ENCODE results near the gene PRIM2.
"Not testable (repeated sequence)": the region's sequence is repeated elsewhere in the genome, so short reads cannot be mapped to it uniquely, and the experiment has no call there.

The PRIM2 gene

GRCh38 chr6:57324538-57324937 lies 7.1 kb downstream of the PRIM2 start:
- H3K4me1 Mint-ChIP-seq, result peaks cover 27% of the 10 kb centered on the region
- H3K36me3 Mint-ChIP-seq, result peaks cover 38% of the 10 kb centered on the region
- no peak overlapping the region for H3K27ac Mint-ChIP-seq
- peaks cover 7% of the 10 kb centered on the region for H3K9me3 Mint-ChIP-seq
- no peaks in the 10 kb centered on the region for H3K27me3 Mint-ChIP-seq
- H3K4me3 Mint-ChIP-seq, result no peak overlapping the region

GRCh38 chr6:57327311-57327710 lies 9.9 kb downstream of the PRIM2 start:
- Mint-ChIP-seq H3K9me3 (peaks cover 11% of the 10 kb centered on the region), H3K4me3 (no peak overlapping the region), H3K36me3 (peaks cover 48% of the 10 kb centered on the region), H3K4me1 (peaks cover 15% of the 10 kb centered on the region), H3K27ac (no peak overlapping the region), H3K27me3 (no peaks in the 10 kb centered on the region)

- H3K36me3 Mint-ChIP-seq, result peaks cover 50% of the 10 kb centered on the region
Observed at GRCh38 chr6:57328074-57328473, 10.6 kb downstream of the PRIM2 start.

GRCh38 chr6:57329933-57330332 lies 12.5 kb downstream of the PRIM2 start:
- H3K4me3 Mint-ChIP-seq, result no peak overlapping the region
- no peak overlapping the region for H3K27ac Mint-ChIP-seq
- peaks cover 10% of the 10 kb centered on the region for H3K4me1 Mint-ChIP-seq
- peaks cover 11% of the 10 kb centered on the region for H3K9me3 Mint-ChIP-seq
- H3K36me3 Mint-ChIP-seq, result peaks cover 64% of the 10 kb centered on the region
- no peaks in the 10 kb centered on the region for H3K27me3 Mint-ChIP-seq

More at GRCh38 chr6:57328074-57328473, 10.6 kb downstream of the PRIM2 start:
- no peak overlapping the region for H3K27ac Mint-ChIP-seq
- H3K9me3 Mint-ChIP-seq, result peaks cover 11% of the 10 kb centered on the region
- no peak overlapping the region for H3K4me3 Mint-ChIP-seq
- no peaks in the 10 kb centered on the region for H3K27me3 Mint-ChIP-seq
- peaks cover 13% of the 10 kb centered on the region for H3K4me1 Mint-ChIP-seq

- Mint-ChIP-seq H3K36me3 (peaks cover 4% of the 10 kb centered on the region), H3K27me3 (no peaks in the 10 kb centered on the region), H3K4me1 (peaks cover 9% of the 10 kb centered on the region), H3K27ac (no peak overlapping the region), H3K4me3 (no peak overlapping the region), H3K9me3 (no peaks in the 10 kb centered on the region)
Observed at GRCh38 chr6:57342148-57342669, 24.8 kb downstream of the PRIM2 start.

GRCh38 chr6:57343342-57343741 lies 25.9 kb downstream of the PRIM2 start:
- H3K9me3 Mint-ChIP-seq, H3K27me3 Mint-ChIP-seq, H3K4me3 Mint-ChIP-seq, H3K36me3 Mint-ChIP-seq: not testable (repeated sequence)
- Mint-ChIP-seq H3K27ac (peak overlapping the region; percentile 1), H3K4me1 (peaks cover 18% of the 10 kb centered on the region)

- H3K27ac Mint-ChIP-seq, H3K36me3 Mint-ChIP-seq, H3K27me3 Mint-ChIP-seq, H3K4me3 Mint-ChIP-seq, H3K9me3 Mint-ChIP-seq: not testable (repeated sequence)
- H3K4me1 Mint-ChIP-seq, result peaks cover 31% of the 10 kb centered on the region
Observed at GRCh38 chr6:57346715-57347114, 29.3 kb downstream of the PRIM2 start.

- not testable (repeated sequence) for H3K27me3 Mint-ChIP-seq, H3K36me3 Mint-ChIP-seq, H3K9me3 Mint-ChIP-seq, H3K4me3 Mint-ChIP-seq, H3K27ac Mint-ChIP-seq
- H3K4me1 Mint-ChIP-seq, result peaks cover 31% of the 10 kb centered on the region
Observed at GRCh38 chr6:57347597-57347996, 30.2 kb downstream of the PRIM2 start.

GRCh38 chr6:57350443-57350842 lies 33.0 kb downstream of the PRIM2 start:
- not testable (repeated sequence) for H3K27ac Mint-ChIP-seq, H3K9me3 Mint-ChIP-seq, H3K36me3 Mint-ChIP-seq, H3K27me3 Mint-ChIP-seq, H3K4me3 Mint-ChIP-seq
- H3K4me1 Mint-ChIP-seq, result peaks cover 22% of the 10 kb centered on the region

GRCh38 chr6:57352596-57352995 lies 35.2 kb downstream of the PRIM2 start:
- H3K27me3 Mint-ChIP-seq, H3K27ac Mint-ChIP-seq, H3K4me3 Mint-ChIP-seq, H3K9me3 Mint-ChIP-seq, H3K36me3 Mint-ChIP-seq: not testable (repeated sequence)
- peaks cover 26% of the 10 kb centered on the region for H3K4me1 Mint-ChIP-seq

GRCh38 chr6:57358319-57358718 lies 40.9 kb downstream of the PRIM2 start:
- H3K27ac Mint-ChIP-seq, H3K9me3 Mint-ChIP-seq, H3K36me3 Mint-ChIP-seq, H3K27me3 Mint-ChIP-seq: not testable (repeated sequence)
- H3K4me1 Mint-ChIP-seq, result peaks cover 10% of the 10 kb centered on the region
- peak overlapping the region; percentile 33 for H3K4me3 Mint-ChIP-seq

GRCh38 chr6:57359766-57360165 lies 42.3 kb downstream of the PRIM2 start:
- not testable (repeated sequence) for H3K27ac Mint-ChIP-seq, H3K4me3 Mint-ChIP-seq, H3K36me3 Mint-ChIP-seq, H3K27me3 Mint-ChIP-seq, H3K9me3 Mint-ChIP-seq
- peaks cover 10% of the 10 kb centered on the region for H3K4me1 Mint-ChIP-seq

GRCh38 chr6:57362340-57362739 lies 44.9 kb downstream of the PRIM2 start:
- not testable (repeated sequence) for H3K27me3 Mint-ChIP-seq, H3K4me3 Mint-ChIP-seq, H3K27ac Mint-ChIP-seq, H3K9me3 Mint-ChIP-seq, H3K36me3 Mint-ChIP-seq
- peaks cover 11% of the 10 kb centered on the region for H3K4me1 Mint-ChIP-seq

- not testable (repeated sequence) for H3K4me3 Mint-ChIP-seq, H3K36me3 Mint-ChIP-seq, H3K27ac Mint-ChIP-seq, H3K9me3 Mint-ChIP-seq, H3K27me3 Mint-ChIP-seq
- H3K4me1 Mint-ChIP-seq, result peaks cover 12% of the 10 kb centered on the region
Observed at GRCh38 chr6:57365076-57365583, 47.7 kb downstream of the PRIM2 start.

GRCh38 chr6:57368965-57369731 lies 51.7 kb downstream of the PRIM2 start:
- H3K27me3 Mint-ChIP-seq, H3K4me3 Mint-ChIP-seq, H3K36me3 Mint-ChIP-seq, H3K9me3 Mint-ChIP-seq: not testable (repeated sequence)
- H3K4me1 Mint-ChIP-seq, result peaks cover 12% of the 10 kb centered on the region
- peak overlapping the region; percentile 65 for H3K27ac Mint-ChIP-seq

- H3K36me3 Mint-ChIP-seq, H3K27me3 Mint-ChIP-seq: not testable (repeated sequence)
Observed at GRCh38 chr6:57371779-57372178, 54.3 kb downstream of the PRIM2 start.

GRCh38 chr6:57374764-57375163 lies 57.3 kb downstream of the PRIM2 start:
- not testable (repeated sequence) for H3K27ac Mint-ChIP-seq, H3K9me3 Mint-ChIP-seq, H3K4me1 Mint-ChIP-seq, H3K27me3 Mint-ChIP-seq, H3K4me3 Mint-ChIP-seq
- H3K36me3 Mint-ChIP-seq, result peaks cover 11% of the 10 kb centered on the region

More at GRCh38 chr6:57371779-57372178, 54.3 kb downstream of the PRIM2 start:
- not testable (repeated sequence) for H3K27ac Mint-ChIP-seq, H3K4me3 Mint-ChIP-seq, H3K9me3 Mint-ChIP-seq, H3K4me1 Mint-ChIP-seq

Measured in activated naive CD4-positive, alpha-beta T cell treated with anti-CD3 and anti-CD28 coated beads, Interleukin-2, amount 50 U/mL, for 24 hours (primary cell).